Gastroesophageal sphincter (tissue), 3 donors: ENCODE data around the gene LAMA2.

Experiments
- CTCF ChIP-seq, 4 experiments: fragments of 200-600 bp in 2 of 4; fragments of 450-650 bp in 2 of 4; sonication (generic) in 1 of 4; IDR thresholded peaks; one replicate each; pipeline ENCODE4 v1.5.1; 2017 to 2019; ENCODE audit warnings: antibody characterized with exemption in 4 of 4, mild to moderate bottlenecking in 2 of 4, moderate library complexity in 2 of 4
- EP300 ChIP-seq: sonication (generic); formaldehyde crosslinking; IDR thresholded peaks from one replicate; pipeline ENCODE4 v1.6.1; 2017; ENCODE audit warnings: antibody characterized with exemption, mild to moderate bottlenecking

GRCh38 chr6:129242546-129242945 lies 359.6 kb downstream of the LAMA2 start:
- TF ChIP-seq EP300 (no peak), CTCF (IDR thresholded peaks at IDR 0.05) (no peak)
